CD4-positive, alpha-beta T cell (primary cell): Measurements from ENCODE around the gene SLC4A5. TPM values are rescaled to one million over a fixed set of nuclear protein-coding genes. Genes with fewer than 3 reads are reported as not detected.

ENCODE experiments used
- ATAC-seq: fragments of 200-7000 bp; cut with Tn5 transposase; one replicate; pipeline ENCODE4 v1.10.0; 2022; ENCODE audit warnings: mild to moderate bottlenecking; ENCODE audit not compliant: poor library complexity
- CTCF ChIA-PET: fragments of 350-600 bp; sonication (Branson Sonifier 250); formaldehyde crosslinking; loops from one replicate; lab custom pipeline; 2021; ENCODE audit warnings: antibody characterized with exemption, inconsistent platforms; lab: Charles Lee
- POLR2A ChIA-PET: fragments of 350-600 bp; sonication (Branson Sonifier 250); formaldehyde crosslinking; loops from one replicate; lab custom pipeline; 2021; ENCODE audit warnings: antibody characterized with exemption, inconsistent platforms; lab: Charles Lee
- DNase-seq, 14 experiments: peaks; one replicate each; pipeline ENCODE4 v3.0.0-alpha.2; 2013 to 2020; ENCODE audit warnings: mixed read lengths in 2 of 14
- H3K27ac ChIP-seq, 2 donors: one replicate each; pipeline versions ENCODE4 v1.5.1 to v1.7.0; 2013; ENCODE audit warnings: low read length in 2 of 2, low read depth in 1 of 2, mild to moderate bottlenecking in 1 of 2
- H3K27me3 ChIP-seq, 2 experiments: 1 replicate in 1 of 2; 2 replicates in 1 of 2; pipeline versions ENCODE4 v1.6.1 to v1.7.0; 2013; ENCODE audit warnings: low read length in 2 of 2, control low read depth in 1 of 2, mild to moderate bottlenecking in 1 of 2, moderate library complexity in 1 of 2; ENCODE audit not compliant: insufficient read depth in 2 of 2, control insufficient read depth in 1 of 2
- H3K36me3 ChIP-seq: one replicate; pipeline ENCODE4 v1.6.1; 2013; ENCODE audit warnings: low read length, control low read depth; ENCODE audit not compliant: insufficient read depth
- H3K4me1 ChIP-seq: one replicate; pipeline ENCODE4 v1.6.1; 2013; ENCODE audit warnings: low read length, control low read depth; ENCODE audit not compliant: insufficient read depth
- H3K4me3 ChIP-seq: one replicate; pipeline ENCODE4 v1.5.1; 2013; ENCODE audit warnings: mild to moderate bottlenecking, low read length, moderate library complexity
- H3K9me3 ChIP-seq, 2 experiments: 1 replicate in 1 of 2; 2 replicates in 1 of 2; pipeline versions ENCODE4 v1.6.1 to v1.7.0; 2013; ENCODE audit warnings: low read length in 2 of 2, mild to moderate bottlenecking in 2 of 2, control low read depth in 1 of 2, moderate library complexity in 1 of 2; ENCODE audit not compliant: control insufficient read depth in 1 of 2, insufficient read depth in 1 of 2
- H3K27ac Mint-ChIP-seq: one replicate; pipeline ENCODE4 v1.8.0; 2020; ENCODE audit warnings: mixed read lengths
- H3K27me3 Mint-ChIP-seq: one replicate; pipeline ENCODE4 v1.8.0; 2021; ENCODE audit warnings: mixed read lengths
- H3K36me3 Mint-ChIP-seq: one replicate; pipeline ENCODE4 v1.8.0; 2021; ENCODE audit warnings: low read depth, mixed read lengths
- H3K4me1 Mint-ChIP-seq: one replicate; pipeline ENCODE4 v1.8.0; 2021; ENCODE audit warnings: low read depth, mixed read lengths
- H3K4me3 Mint-ChIP-seq: one replicate; pipeline ENCODE4 v1.8.0; 2020; ENCODE audit warnings: mild to moderate bottlenecking, mixed read lengths
- H3K9me3 Mint-ChIP-seq: one replicate; pipeline ENCODE4 v1.8.0; 2020; ENCODE audit warnings: mixed read lengths
- intact Hi-C, 2 experiments: fragments of 100-400 bp; cut with DNase I in 1 of 2; cut with micrococcal nuclease in 1 of 2; formaldehyde crosslinking; loops; one replicate each; pipeline versions ENCODE4 v1.15.1 to v1.9.0; 2023 to 2025; cut with DNase I, micrococcal nuclease
- total RNA-seq, 174 experiments: library from RNA in 2 of 174; stranded (reverse) in 2 of 174; gene quantifications; one replicate each; pipeline ENCODE4 v1.2.3 and lab custom pipeline; 2021 to 2026
- TF ChIP-seq, protein P1 (sequence below): fragments of 200-600 bp; IDR thresholded peaks from one replicate; pipeline ENCODE4 v1.8.0; 2022; ENCODE audit warnings: antibody characterized with exemption, mild to moderate bottlenecking

The SLC4A5 gene
- total RNA-seq, 2 experiments from 2014 or later, result 7.8 to 10.4 TPM

DNA sequence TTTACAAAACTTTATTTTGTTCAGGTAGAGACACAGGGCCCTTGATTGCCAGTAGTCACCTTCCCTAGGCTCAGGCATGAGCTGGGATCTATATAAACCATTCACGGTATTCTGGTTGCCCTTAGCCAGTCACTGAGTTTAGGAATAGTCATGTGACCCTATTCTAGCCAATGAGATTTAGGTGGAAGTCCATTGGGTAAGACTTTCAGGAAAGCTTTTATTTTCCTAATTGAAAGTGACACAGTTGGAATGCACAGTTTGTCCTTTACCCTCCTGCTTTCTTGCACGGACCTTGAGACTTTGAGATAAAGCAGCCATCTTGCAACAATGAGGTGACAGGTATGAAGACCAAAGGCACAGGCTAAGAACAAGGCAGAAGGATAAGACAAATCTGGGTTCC is 21.5 kb downstream of the SLC4A5 start:
- ChIA-PET CTCF (interaction anchor here (2.2 kb wide), 1 partner anchor 13 kb away, joined by 8 read pairs; no protein-coding TSS in a partner anchor), POLR2A (no interaction called here)
- Mint-ChIP-seq H3K27ac (no peak overlapping the region), H3K9me3 (no peaks in the 10 kb centered on the region), H3K27me3 (no peaks in the 10 kb centered on the region), H3K4me3 (no peak overlapping the region), H3K4me1 (no peaks in the 10 kb centered on the region), H3K36me3 (peaks cover 25% of the 10 kb centered on the region)
- ATAC-seq (no peak), DNase-seq (no peak)
- Histone ChIP-seq H3K4me3 (no peak overlapping the region), H3K36me3 (no peaks in the 10 kb centered on the region), H3K27ac (no peak overlapping the region), H3K4me1 (no peaks in the 10 kb centered on the region), H3K9me3 (no peaks in the 10 kb centered on the region), H3K27me3 (no peaks in the 10 kb centered on the region)
- intact Hi-C loops, result no loop called here
- TF ChIP-seq, protein P1, sequence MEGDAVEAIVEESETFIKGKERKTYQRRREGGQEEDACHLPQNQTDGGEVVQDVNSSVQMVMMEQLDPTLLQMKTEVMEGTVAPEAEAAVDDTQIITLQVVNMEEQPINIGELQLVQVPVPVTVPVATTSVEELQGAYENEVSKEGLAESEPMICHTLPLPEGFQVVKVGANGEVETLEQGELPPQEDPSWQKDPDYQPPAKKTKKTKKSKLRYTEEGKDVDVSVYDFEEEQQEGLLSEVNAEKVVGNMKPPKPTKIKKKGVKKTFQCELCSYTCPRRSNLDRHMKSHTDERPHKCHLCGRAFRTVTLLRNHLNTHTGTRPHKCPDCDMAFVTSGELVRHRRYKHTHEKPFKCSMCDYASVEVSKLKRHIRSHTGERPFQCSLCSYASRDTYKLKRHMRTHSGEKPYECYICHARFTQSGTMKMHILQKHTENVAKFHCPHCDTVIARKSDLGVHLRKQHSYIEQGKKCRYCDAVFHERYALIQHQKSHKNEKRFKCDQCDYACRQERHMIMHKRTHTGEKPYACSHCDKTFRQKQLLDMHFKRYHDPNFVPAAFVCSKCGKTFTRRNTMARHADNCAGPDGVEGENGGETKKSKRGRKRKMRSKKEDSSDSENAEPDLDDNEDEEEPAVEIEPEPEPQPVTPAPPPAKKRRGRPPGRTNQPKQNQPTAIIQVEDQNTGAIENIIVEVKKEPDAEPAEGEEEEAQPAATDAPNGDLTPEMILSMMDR, result no peak

DNA sequence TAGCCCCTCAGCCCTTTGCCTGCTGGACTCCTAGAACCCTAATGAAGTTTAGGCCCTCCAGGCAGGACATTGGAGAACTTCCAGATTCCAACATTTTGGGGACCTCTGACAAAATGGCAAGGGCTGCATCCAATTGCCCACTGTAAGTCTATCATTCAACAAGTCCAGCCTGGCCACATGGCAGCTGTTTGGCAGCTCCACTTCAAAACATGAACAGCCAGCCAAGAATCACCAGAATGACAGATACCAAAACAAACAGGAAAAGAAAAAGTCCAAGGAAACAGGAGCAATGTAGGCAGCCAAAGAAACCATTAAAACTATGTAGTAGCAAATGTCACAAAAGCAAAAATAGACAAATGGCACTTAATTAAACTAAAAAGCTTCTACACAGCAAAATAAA is 25.5 kb downstream of the SLC4A5 start:
- H3K4me3 ChIP-seq, result no peak overlapping the region
- no peaks in the 10 kb centered on the region for H3K4me1 Mint-ChIP-seq
- ChIA-PET CTCF (no interaction called here), POLR2A (no interaction called here)
- H3K4me1 ChIP-seq, result no peaks in the 10 kb centered on the region
- H3K4me3 Mint-ChIP-seq, result no peak overlapping the region
- H3K27ac Mint-ChIP-seq, result no peak overlapping the region
- H3K9me3 ChIP-seq, result no peaks in the 10 kb centered on the region
- H3K9me3 Mint-ChIP-seq, result no peaks in the 10 kb centered on the region
- H3K27me3 ChIP-seq, result no peaks in the 10 kb centered on the region
- DNase-seq, result no peak
- H3K27me3 Mint-ChIP-seq, result no peaks in the 10 kb centered on the region
- peaks cover 31% of the 10 kb centered on the region for H3K36me3 Mint-ChIP-seq
- H3K27ac ChIP-seq, result no peak overlapping the region
- TF ChIP-seq, protein P1, result no peak
- intact Hi-C loops, result no loop called here
- no peaks in the 10 kb centered on the region for H3K36me3 ChIP-seq
- ATAC-seq, result no peak

DNA sequence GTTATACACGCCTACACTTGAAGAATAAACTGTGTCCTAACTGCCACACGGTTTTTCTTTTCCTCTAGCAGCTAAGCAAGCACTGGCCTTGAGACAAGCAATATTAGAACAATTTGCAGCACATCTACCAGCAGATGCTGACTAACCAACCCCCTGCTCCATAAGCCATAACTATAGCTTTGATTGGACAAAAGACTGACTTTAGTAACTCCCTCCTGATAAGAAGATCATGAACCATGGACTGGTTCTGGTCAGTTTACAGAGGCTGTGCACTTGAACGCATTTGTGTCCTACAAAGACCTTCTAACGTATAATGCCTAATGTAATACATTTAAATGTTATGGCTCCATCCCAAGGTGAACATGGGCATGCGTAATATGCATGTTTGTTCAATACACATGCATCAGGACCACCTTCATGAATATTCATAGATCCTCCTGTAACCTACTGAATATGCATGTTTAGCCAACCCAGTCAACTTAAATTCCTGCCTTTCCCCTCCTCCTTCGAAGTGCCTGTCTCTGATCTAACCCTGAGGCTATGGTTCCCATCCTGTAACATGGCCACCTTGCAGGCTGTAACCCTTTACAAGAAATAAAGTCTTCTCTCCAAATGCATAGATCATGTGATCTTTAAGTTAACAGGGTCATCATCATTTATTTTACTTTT is 26.5 kb downstream of the SLC4A5 start:
- no peaks in the 10 kb centered on the region for H3K36me3 ChIP-seq
- Mint-ChIP-seq H3K27me3 (no peaks in the 10 kb centered on the region), H3K9me3 (no peaks in the 10 kb centered on the region), H3K4me1 (no peaks in the 10 kb centered on the region), H3K4me3 (no peak overlapping the region), H3K36me3 (peaks cover 33% of the 10 kb centered on the region), H3K27ac (no peak overlapping the region)
- DNase-seq (no peak), ATAC-seq (no peak)
- ChIA-PET POLR2A (no interaction called here), CTCF (interaction anchor here (1.4 kb wide), 1 partner anchor 19 kb away, joined by 4 read pairs; no protein-coding TSS in a partner anchor)
- no peak overlapping the region for H3K27ac ChIP-seq
- TF ChIP-seq, protein P1, result no peak
- no peaks in the 10 kb centered on the region for H3K4me1 ChIP-seq
- no peaks in the 10 kb centered on the region for H3K27me3 ChIP-seq
- no peaks in the 10 kb centered on the region for H3K9me3 ChIP-seq
- H3K4me3 ChIP-seq, result no peak overlapping the region
- intact Hi-C loops, result no loop called here
